HUES6 (cell line): ENCODE results near the gene BEST1.

ENCODE experiments used
- H3K27ac ChIP-seq: 2 replicates; pipeline ENCODE4 v1.7.0; 2013; ENCODE audit warnings: low read depth, mild to moderate bottlenecking, low read length, inconsistent platforms
- H3K27me3 ChIP-seq: 2 replicates; pipeline ENCODE4 v1.6.1; 2013; ENCODE audit warnings: low read length; ENCODE audit not compliant: control insufficient read depth, insufficient read depth
- H3K36me3 ChIP-seq: 2 replicates; pipeline ENCODE4 v1.6.1; 2013; ENCODE audit warnings: low read length; ENCODE audit not compliant: control insufficient read depth, insufficient read depth
- H3K4me1 ChIP-seq: 2 replicates; pipeline ENCODE4 v1.6.1; 2013; ENCODE audit warnings: low read length; ENCODE audit not compliant: control insufficient read depth, insufficient read depth
- H3K4me3 ChIP-seq: 2 replicates; pipeline ENCODE4 v1.5.1; 2013; ENCODE audit warnings: low read depth, low read length
- H3K9ac ChIP-seq: one replicate; pipeline ENCODE4 v1.6.1; 2013; ENCODE audit warnings: mild to moderate bottlenecking, low read length
- H3K9me3 ChIP-seq: 2 replicates; pipeline ENCODE4 v1.6.1; 2013; ENCODE audit warnings: low read depth, low read length; ENCODE audit not compliant: control insufficient read depth, insufficient read depth

Gene BEST1

DNA sequence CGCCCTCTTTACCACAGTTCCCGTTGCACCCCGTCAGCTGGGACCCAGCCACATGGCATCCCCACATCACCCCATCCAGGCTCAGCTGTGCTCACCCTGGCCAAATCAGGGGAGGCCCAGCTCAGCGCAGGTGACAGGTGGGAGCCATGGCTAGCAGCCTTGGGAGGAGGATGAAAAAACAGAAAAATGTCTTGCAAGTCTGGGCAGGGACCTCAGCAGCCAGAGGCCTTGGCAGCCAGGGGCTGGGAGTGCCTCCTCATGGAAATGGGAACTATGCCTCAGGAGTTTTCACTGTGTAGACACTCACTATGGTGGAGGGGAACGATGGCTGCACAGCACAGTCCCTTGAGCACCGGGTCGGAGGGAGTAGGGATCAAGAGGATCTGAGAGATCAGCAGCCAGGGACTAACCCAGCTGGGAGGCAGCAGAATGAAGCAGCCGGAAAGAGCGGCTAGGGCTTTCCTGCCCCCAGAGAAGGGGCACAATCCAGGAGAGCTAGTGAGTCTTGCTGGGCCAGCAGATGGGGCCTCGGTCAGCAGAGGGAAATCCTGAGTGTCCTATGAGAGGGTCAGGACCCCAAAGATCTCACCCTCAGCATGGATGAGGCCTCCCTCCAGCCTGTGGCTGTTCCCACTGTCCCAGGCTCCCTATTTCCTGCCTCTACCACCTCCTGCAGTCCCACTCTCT, 23.5 kb downstream of the BEST1 start:
- Histone ChIP-seq H3K27me3 (no peaks in the 10 kb centered on the region), H3K36me3 (no peaks in the 10 kb centered on the region), H3K9ac (peak overlapping the region; percentile 55), H3K27ac (peak overlapping the region; percentile 88; the same call in 1 of the 2 replicates), H3K9me3 (no peaks in the 10 kb centered on the region), H3K4me3 (no peak overlapping the region), H3K4me1 (peaks cover 44% of the 10 kb centered on the region)

DNA sequence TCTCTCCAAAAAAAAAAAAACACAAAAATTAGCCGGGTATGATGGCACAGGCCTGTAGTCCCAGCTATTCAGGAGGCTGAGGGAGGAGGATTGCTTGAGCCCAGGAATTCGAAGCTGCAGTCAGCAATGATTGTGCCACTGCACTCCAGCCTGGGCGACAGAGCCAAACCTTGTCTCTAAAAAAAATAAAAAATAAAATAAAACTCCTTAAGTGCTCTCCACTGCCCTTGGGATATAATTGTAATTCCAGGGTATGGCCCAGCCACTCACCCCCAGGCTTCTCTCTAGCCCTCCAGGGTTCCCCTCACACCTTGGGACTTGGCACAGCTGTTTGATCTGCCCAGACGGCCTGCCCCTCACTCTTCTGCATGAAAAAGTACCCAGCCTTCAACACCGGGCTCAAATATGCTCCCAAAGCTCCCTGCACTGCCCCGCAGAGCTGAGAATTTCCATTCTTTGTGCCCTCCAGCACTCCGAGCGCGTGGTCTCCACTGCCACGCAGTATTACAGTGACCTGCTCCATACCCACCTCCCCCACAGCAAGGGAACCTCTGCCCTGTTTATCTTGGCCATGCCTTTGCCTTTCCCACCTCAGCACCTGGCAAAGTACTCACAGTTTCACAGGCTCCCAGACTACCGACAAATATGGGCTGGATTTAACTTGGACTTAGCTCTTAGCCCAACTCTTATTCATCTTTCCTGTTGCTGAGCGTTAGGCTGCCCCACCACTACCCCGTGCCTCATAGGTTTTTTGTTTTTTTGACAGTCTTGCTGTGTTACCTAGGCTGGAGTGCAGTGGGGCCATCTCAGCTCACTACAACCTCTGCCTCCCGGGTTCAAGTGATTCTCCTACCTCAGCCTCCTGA, 24.8 kb downstream of the BEST1 start:
- Histone ChIP-seq H3K27ac (no peak overlapping the region), H3K4me1 (peaks cover 37% of the 10 kb centered on the region), H3K36me3 (no peaks in the 10 kb centered on the region), H3K27me3 (no peaks in the 10 kb centered on the region), H3K9ac (no peak overlapping the region), H3K9me3 (no peaks in the 10 kb centered on the region), H3K4me3 (no peak overlapping the region)

DNA sequence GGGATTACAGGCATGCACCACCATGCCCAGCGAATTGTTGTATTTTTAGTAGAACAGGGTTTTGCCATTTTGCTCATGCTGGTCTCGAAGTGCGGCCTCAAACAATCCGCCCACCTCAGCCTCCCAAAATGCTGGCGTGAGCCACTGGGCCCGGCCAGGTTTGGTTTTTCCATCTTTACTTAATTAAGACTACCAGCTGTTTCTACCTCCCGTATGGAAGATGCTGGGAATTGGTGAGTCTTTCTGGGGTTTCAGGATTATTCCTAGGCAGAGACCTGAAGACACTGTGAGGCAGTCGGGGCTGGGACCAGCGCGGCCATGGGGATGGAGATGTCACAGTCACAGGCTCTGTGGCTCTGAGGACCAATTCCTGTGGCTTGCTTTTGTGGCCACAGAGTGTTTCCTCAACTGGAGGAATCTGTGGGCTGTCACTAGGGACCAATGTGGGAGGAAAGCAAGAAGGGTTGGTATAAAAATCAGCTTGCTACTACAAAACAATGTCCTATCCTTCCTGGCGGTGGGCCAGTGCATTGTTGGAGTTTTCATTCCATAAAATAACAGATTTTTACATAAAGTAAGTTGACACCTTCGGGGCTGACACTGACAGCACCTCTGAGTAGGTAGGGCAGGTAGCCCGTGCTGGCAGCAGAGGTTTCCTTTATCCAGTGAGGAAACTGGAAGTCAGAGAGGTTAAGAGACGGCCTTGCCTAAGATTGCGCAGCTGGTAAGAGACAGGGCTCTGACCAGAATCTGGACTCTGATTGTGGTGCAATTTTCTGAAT, 25.7 kb downstream of the BEST1 start:
- Histone ChIP-seq H3K27ac (no peak overlapping the region), H3K9ac (no peak overlapping the region), H3K27me3 (no peaks in the 10 kb centered on the region), H3K9me3 (no peaks in the 10 kb centered on the region), H3K4me3 (no peak overlapping the region), H3K36me3 (no peaks in the 10 kb centered on the region), H3K4me1 (peaks cover 36% of the 10 kb centered on the region)

DNA sequence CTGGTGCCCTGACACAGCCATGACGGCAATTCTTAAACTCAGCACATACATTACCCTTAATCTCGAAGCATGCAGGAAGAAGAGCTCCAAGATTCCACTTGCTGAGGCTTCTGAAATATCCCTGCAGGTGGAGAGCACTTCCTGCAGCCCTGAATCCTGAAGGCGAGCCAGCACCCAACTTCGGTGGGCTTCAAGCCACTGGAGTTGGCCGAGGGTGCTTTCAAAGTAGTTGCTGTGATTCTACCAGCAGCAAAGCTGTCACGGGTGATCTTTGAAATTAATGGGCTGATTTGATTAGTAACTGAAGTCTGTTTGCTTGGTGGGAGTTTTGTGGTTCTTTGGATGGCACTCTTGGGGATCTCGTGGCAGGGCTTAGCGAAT, 26.3 kb downstream of the BEST1 start:
- no peaks in the 10 kb centered on the region for H3K36me3 ChIP-seq
- H3K4me3 ChIP-seq = no peak overlapping the region
- no peak overlapping the region for H3K9ac ChIP-seq
- H3K4me1 ChIP-seq = peaks cover 35% of the 10 kb centered on the region
- no peaks in the 10 kb centered on the region for H3K9me3 ChIP-seq
- H3K27ac ChIP-seq = no peak overlapping the region
- peaks cover 3% of the 10 kb centered on the region; the same call in 1 of the 2 replicates for H3K27me3 ChIP-seq

DNA sequence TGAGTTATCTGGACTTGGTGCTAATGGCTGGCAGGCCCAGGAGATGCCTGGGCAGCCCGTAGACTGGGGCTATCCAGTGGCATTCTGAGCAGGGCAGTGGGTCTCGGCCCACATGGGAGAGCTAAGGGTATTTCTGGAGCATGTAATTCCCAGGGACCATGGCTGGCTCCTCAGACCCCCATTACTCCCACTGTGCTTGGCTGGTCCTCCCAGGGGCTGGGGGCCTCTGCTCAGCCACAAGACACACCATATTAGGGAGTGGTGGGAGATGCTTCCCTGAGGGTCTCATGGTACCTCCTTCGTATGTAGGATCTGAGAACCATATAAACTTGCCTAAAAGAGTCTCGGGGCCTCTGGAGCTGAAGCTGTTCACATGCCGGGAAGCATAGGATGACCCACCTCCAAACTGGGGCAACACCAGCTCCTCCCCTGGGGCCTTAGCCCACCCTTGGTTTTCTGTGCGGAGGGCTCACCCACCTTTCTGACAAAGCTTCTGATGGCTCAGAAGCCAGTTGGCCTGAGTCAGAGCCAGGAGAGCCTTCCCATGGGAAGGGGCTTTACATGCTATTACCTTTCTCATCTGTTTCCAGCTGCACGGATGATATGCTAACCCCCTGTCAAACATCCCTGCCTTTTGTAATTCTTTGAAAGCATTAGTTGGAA, 26.8 kb downstream of the BEST1 start:
- H3K4me3 ChIP-seq = no peak overlapping the region
- H3K27me3 ChIP-seq = peaks cover 3% of the 10 kb centered on the region; the same call in 1 of the 2 replicates
- H3K27ac ChIP-seq = no peak overlapping the region
- no peaks in the 10 kb centered on the region for H3K9me3 ChIP-seq
- no peaks in the 10 kb centered on the region for H3K36me3 ChIP-seq
- peaks cover 32% of the 10 kb centered on the region for H3K4me1 ChIP-seq
- no peak overlapping the region for H3K9ac ChIP-seq

DNA sequence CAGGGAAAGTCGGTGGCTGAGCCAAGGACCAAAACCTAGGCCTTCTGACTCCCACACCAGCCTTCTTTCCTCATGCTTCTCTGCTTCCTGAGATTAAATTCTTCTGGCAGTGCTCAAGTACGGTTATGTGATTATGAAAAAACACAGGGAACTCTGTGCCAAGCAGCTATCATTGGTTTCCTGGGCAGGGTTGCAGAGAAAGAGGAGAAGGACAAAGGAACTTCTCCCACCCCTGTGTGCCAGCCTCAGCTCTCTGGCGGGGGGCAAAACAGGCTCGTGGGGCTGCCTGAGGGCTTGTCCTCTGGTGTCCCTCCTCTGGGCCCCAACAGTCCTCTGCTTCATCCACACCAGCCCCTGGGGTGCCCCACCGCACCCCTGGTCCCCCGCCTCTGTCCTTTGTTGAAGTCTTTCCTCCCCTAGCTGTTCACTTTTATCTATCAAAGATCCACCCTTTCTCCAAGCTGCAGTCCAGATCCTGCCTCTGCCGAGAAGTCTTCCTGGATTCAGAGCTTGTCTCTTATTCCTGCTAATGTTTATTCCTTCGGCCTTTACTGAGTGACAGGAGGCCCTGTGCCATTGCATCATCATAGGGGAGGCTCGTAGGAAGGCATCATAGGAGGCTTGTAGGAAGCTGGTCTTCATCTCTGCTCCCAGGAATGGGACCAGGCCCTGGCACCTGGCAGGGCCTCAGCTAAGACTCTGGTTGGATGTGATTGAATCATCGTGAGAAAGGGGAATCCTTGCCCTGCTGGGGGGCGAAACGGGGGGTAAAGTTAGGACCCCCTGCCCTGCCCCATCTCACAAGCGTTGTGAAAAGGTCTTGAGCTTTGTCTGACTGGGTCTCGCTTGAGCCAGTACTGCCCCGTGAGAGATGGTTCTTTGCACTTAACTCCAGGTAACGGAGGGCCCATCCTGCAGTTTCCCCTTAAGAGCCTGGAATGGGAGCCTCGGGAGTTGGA, 28.8 kb downstream of the BEST1 start:
- Histone ChIP-seq H3K27ac (no peak overlapping the region), H3K9me3 (no peaks in the 10 kb centered on the region), H3K9ac (no peak overlapping the region), H3K4me3 (no peak overlapping the region), H3K4me1 (peaks cover 17% of the 10 kb centered on the region; the same call in 1 of the 2 replicates), H3K36me3 (no peaks in the 10 kb centered on the region), H3K27me3 (peaks cover 10% of the 10 kb centered on the region; the same call in 1 of the 2 replicates)

DNA sequence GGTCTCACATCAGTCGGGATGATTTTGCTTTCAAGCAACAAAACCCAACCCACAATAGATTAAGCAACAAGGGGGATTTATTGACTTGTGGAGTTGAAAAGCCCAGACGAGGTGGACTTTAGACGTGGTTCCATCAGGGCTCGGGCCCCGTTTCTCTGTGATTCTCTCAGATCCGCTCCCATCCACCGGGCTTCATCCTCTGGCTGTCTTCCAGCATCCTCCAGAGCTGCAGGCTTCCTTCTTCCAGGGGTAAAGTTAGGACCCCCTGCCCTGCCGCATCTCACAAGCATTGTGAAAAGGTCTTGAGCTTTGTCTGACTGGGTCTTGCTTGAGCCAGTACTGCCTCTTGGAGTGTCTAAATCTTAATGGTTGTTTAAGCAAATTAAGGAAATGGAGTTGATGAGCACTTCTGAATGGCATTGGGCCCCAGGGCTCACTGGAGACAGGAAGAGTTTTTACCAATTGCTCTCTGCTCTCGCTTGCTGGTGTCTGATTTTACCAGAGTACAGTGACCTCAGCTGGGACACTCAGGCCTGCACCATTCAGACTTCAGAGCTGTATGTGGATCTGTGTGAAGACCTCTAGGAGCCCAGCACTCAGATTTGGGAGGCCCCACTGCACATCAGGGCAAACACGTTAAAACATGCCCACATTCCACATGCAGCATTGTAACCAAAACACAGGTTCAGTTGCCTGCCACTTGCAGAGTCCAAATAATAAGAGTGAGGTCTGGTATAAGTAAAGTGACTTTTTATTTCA, 30.8 kb downstream of the BEST1 start:
- no peak overlapping the region for H3K27ac ChIP-seq
- H3K27me3 ChIP-seq = peaks cover 15% of the 10 kb centered on the region; the same call in 1 of the 2 replicates
- peaks cover 9% of the 10 kb centered on the region; the same call in 1 of the 2 replicates for H3K4me1 ChIP-seq

DNA sequence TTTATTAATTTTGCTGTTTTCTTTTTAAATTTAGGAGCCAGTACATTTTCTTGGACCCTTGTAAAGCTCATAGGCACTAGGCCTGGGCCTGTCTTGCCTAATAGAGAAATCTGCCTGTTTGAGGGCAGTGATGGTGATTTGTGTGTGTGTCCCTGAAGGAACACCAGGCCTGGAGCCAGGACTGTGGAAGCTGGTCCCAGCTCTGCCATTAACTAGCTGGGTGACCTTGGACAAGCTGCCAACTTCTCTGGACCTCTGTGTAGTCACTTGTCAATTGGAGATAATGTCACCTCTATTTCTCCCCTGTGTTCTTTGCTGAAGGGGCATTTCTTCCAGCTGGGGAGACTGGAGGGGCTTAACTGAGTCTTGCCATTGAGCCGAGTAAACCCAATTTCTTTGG, 33.3 kb downstream of the BEST1 start:
- Histone ChIP-seq H3K27ac (no peak overlapping the region), H3K9me3 (peaks cover 16% of the 10 kb centered on the region), H3K36me3 (no peaks in the 10 kb centered on the region), H3K4me1 (peaks cover 9% of the 10 kb centered on the region; the same call in 1 of the 2 replicates), H3K9ac (no peak overlapping the region), H3K4me3 (no peak overlapping the region), H3K27me3 (peaks cover 15% of the 10 kb centered on the region; the same call in 1 of the 2 replicates)

More for the DNA sequence above, 30.8 kb downstream of the BEST1 start:
- Histone ChIP-seq H3K4me3 (no peak overlapping the region), H3K9me3 (peaks cover 2% of the 10 kb centered on the region; the same call in 1 of the 2 replicates), H3K36me3 (no peaks in the 10 kb centered on the region), H3K9ac (no peak overlapping the region)

DNA sequence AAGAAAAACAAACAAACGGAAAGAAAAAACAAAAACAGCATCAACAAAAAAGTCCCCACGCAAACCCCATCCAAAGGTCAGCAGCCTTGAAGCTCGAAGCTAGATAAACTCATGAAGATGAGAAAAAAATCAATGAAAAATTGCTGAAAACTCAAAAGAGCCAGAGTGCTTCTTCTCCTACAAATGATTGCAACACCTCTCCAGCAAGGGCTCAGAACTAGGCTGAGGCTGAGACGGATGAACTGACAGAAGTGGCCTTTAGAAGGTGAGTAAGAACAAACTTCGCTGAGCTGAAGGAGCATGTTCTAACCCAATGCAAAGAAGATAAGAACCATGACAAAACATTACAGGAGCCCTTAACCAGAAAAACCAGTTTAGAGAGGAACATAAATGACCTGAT, 35.7 kb downstream of the BEST1 start:
- Histone ChIP-seq H3K27me3 (peaks cover 15% of the 10 kb centered on the region; the same call in 1 of the 2 replicates), H3K9ac (no peak overlapping the region)

More for the DNA sequence above, 35.7 kb downstream of the BEST1 start:
- Histone ChIP-seq H3K9me3 (peaks cover 18% of the 10 kb centered on the region), H3K27ac (no peak overlapping the region), H3K36me3 (no peaks in the 10 kb centered on the region), H3K4me1 (peaks cover 9% of the 10 kb centered on the region; the same call in 1 of the 2 replicates), H3K4me3 (no peak overlapping the region)
